Thyroid gland (tissue), 4 donors: ENCODE results near the gene FOXP1. TPM values are rescaled to one million over a fixed set of nuclear protein-coding genes. Genes with fewer than 3 reads are reported as not detected.

Source experiments
- DNase-seq, 2 donors: peaks; one replicate each; pipeline ENCODE4 v3.0.0-alpha.2; 2019
- H3K27ac ChIP-seq, 3 donors: fragments of 200-600 bp; sonication (generic); 1 replicate in 2 of 3; 2 replicates in 1 of 3; pipeline ENCODE4 v1.5.1; 2016 to 2019; ENCODE audit warnings: mild to moderate bottlenecking in 1 of 3, moderate library complexity in 1 of 3
- H3K27me3 ChIP-seq: fragments of 200-600 bp; sonication (generic); one replicate; pipeline ENCODE4 v1.5.1; 2019
- H3K36me3 ChIP-seq, 2 donors: fragments of 200-600 bp; sonication (generic); one replicate each; pipeline ENCODE4 v1.5.1; 2016 to 2019
- H3K4me1 ChIP-seq, 2 donors: fragments of 200-600 bp; sonication (generic); one replicate each; pipeline ENCODE4 v1.5.1; 2017 to 2019
- H3K4me3 ChIP-seq, 3 donors: fragments of 200-600 bp; sonication (generic); replicated peaks in 1 of 3; 1 replicate in 2 of 3; 2 replicates in 1 of 3; pipeline ENCODE4 v1.5.1; 2016; ENCODE audit warnings: mild to moderate bottlenecking in 1 of 3
- H3K9me3 ChIP-seq: fragments of 200-600 bp; sonication (generic); one replicate; pipeline ENCODE4 v1.5.1; 2017
- CTCF ChIP-seq, 6 experiments: fragments of 200-600 bp in 3 of 6; fragments of 450-650 bp in 3 of 6; sonication (generic) in 3 of 6; IDR thresholded peaks; one replicate each; pipeline ENCODE4 v1.5.1; 2016 to 2019; ENCODE audit warnings: antibody characterized with exemption in 6 of 6, mild to moderate bottlenecking in 2 of 6, inconsistent platforms in 1 of 6, moderate library complexity in 1 of 6
- POLR2A ChIP-seq, 2 donors: fragments of 450-650 bp; IDR thresholded peaks; one replicate each; pipeline ENCODE4 v1.6.1; 2017; ENCODE audit warnings: antibody characterized with exemption in 2 of 2, mild to moderate bottlenecking in 2 of 2, moderate library complexity in 1 of 2
- WGBS, 2 donors: methylation state at CpG; one replicate each; pipeline ENCODE4 v1.1.5; 2017; 5-methylcytosine and 5-hydroxymethylcytosine counted together
- intact Hi-C: fragments of 100-400 bp; cut with DNase I; formaldehyde crosslinking; loops from one replicate; pipeline ENCODE4 v1.15.1; 2023
- total RNA-seq, 4 donors: library from RNA; depleted of rRNA; stranded (reverse); fragments of >200 nt; gene quantifications; one replicate each; pipeline ENCODE4 v1.2.3, GENCODE V29; 2016

The FOXP1 gene
- total RNA-seq, 4 donors from 2014 or later = 111 to 187 (median 141) TPM

- no peak for DNase-seq
- Histone ChIP-seq H3K4me3 (no peak overlapping the region), H3K36me3 (no peaks in the 10 kb centered on the region), H3K27ac (no peak overlapping the region), H3K27me3 (no peaks in the 10 kb centered on the region), H3K9me3 (no peaks in the 10 kb centered on the region), H3K4me1 (peaks cover 0 to 9% of the 10 kb centered on the region in 2 donors)
- WGBS, 2 donors = 75 to 79% methylated on average over 10 of the region's 10 CpGs
- TF ChIP-seq CTCF (IDR thresholded peaks at IDR 0.05) = no peak
- no peak for TF ChIP-seq POLR2A (IDR thresholded peaks at IDR 0.05)
- intact Hi-C loops = no loop called here
These were observed 63.1 kb downstream of the FOXP1 start for GRCh38 chr3:71520161-71521020.

DNA sequence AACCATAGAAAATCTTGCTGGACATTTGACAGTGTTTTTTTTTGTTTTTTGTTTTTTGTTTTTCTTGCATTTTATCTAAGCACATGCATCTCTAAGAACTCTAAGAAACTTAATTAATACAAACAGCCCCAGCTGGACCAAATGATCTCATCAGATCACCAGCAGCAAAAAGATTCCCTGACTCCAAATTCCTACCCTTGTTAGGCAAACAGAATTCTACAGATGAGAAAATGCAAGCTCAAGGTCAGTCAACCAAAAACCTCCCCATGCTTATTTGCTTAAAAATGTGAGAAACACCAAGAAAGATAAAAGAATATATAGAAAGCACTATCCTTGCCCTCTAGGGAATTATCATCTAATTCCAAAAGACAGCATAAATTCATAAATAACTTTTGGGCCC is 65.4 kb downstream of the FOXP1 start:
- intact Hi-C loops = no loop called here
- TF ChIP-seq CTCF (IDR thresholded peaks at IDR 0.05) = no peak
- no peak for TF ChIP-seq POLR2A (IDR thresholded peaks at IDR 0.05)
- Histone ChIP-seq H3K27me3 (no peaks in the 10 kb centered on the region), H3K4me1 (peaks cover 0 to 21% of the 10 kb centered on the region in 2 donors), H3K4me3 (no peak overlapping the region), H3K36me3 (no peaks in the 10 kb centered on the region), H3K9me3 (no peaks in the 10 kb centered on the region), H3K27ac (no peak overlapping the region)
- no peak for DNase-seq

- Histone ChIP-seq H3K36me3 (no peaks in the 10 kb centered on the region), H3K9me3 (no peaks in the 10 kb centered on the region), H3K4me3 (no peak overlapping the region), H3K27me3 (no peaks in the 10 kb centered on the region), H3K4me1 (peaks cover 0 to 20% of the 10 kb centered on the region in 2 donors), H3K27ac (no peak overlapping the region)
- TF ChIP-seq POLR2A (IDR thresholded peaks at IDR 0.05) = no peak
- TF ChIP-seq CTCF (IDR thresholded peaks at IDR 0.05) = no peak
- DNase-seq = no peak
- intact Hi-C loops = no loop called here
- whole genome bisulfite sequencing, 2 donors = 82% methylated on average over 3 of the region's 3 CpGs
These were observed 66.2 kb downstream of the FOXP1 start for GRCh38 chr3:71517271-71517791.

GRCh38 chr3:71515636-71516365 is 67.7 kb downstream of the FOXP1 start:
- Histone ChIP-seq H3K9me3 (no peaks in the 10 kb centered on the region), H3K4me3 (no peak overlapping the region), H3K36me3 (no peaks in the 10 kb centered on the region), H3K27ac (no peak overlapping the region), H3K27me3 (no peaks in the 10 kb centered on the region), H3K4me1 (peaks cover 7 to 12% of the 10 kb centered on the region in 2 donors)
- TF ChIP-seq CTCF (IDR thresholded peaks at IDR 0.05) (no peak), POLR2A (IDR thresholded peaks at IDR 0.05) (no peak)
- intact Hi-C loops = no loop called here
- DNase-seq = no peak
- WGBS, 2 donors = 81% methylated on average over 11 of the region's 11 CpGs

DNA sequence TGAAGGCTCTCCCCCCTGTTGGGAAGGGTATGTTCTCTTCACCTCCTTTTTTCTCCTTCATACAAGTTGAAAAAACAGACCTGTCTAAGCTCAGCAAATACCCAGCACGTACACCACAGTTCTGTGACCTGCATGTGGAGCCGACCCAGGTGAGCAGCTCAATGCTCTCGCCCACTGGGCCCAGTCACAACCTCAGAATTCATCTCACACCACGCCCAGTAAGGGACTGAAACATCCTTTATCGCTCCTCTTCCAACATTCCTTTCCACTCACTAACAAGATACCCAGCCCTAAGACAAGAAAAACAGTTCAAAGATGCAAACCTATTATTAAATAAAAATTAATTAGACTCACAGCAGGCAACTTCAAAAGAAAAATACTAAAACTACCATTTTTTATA is 68.9 kb downstream of the FOXP1 start:
- TF ChIP-seq POLR2A (IDR thresholded peaks at IDR 0.05) (no peak), CTCF (IDR thresholded peaks at IDR 0.05) (no peak)
- no peak for DNase-seq
- Histone ChIP-seq H3K36me3 (no peaks in the 10 kb centered on the region), H3K4me3 (no peak overlapping the region), H3K27me3 (no peaks in the 10 kb centered on the region), H3K9me3 (no peaks in the 10 kb centered on the region), H3K27ac (no peak overlapping the region), H3K4me1 (peaks cover 7 to 18% of the 10 kb centered on the region in 2 donors)
- WGBS, 2 donors = 77 to 85% methylated on average over 5 of the region's 5 CpGs
- intact Hi-C loops = no loop called here
